Endothelial cell of umbilical vein (primary cell): ENCODE results near the gene COQ3. TPM values are rescaled to one million over a fixed set of nuclear protein-coding genes. Genes with fewer than 3 reads are reported as not detected.

Experiments
- BruUV-seq: library from RNA; stranded (reverse); fragments of 400-500 nt; replicated peaks from 2 replicates; lab custom pipeline; 2021; lab: Mats Ljungman, UMichigan
- CTCF ChIA-PET: fragments of 300-600, 350-600 bp; sonication (Branson Sonifier 250); formaldehyde crosslinking; loops from one replicate; lab custom pipeline; 2021; ENCODE audit warnings: antibody characterized with exemption, inconsistent platforms; lab: Charles Lee
- POLR2A ChIA-PET: fragments of 300-600, 350-600 bp; sonication (Branson Sonifier 250); formaldehyde crosslinking; loops from one replicate; lab custom pipeline; 2021; ENCODE audit warnings: antibody characterized with exemption, inconsistent platforms; lab: Charles Lee
- DNase-seq: peaks from one replicate; pipeline ENCODE4 v3.0.0-alpha.2; 2011; ENCODE audit warnings: low read depth, low spot score
- FAIRE-seq: peaks from 2 replicates; lab custom pipeline; 2011; peaks lifted over from hg19 to GRCh38; lab: Jason Lieb, UNC
- H2AFZ ChIP-seq: 2 replicates; pipeline ENCODE4 v1.6.0; 2012; ENCODE audit warnings: low read depth, low read length, control low read depth, inconsistent platforms
- H3K27ac ChIP-seq: 2 replicates; pipeline ENCODE4 v1.5.1; 2011; ENCODE audit warnings: low read depth, mild to moderate bottlenecking, control low read depth, low read length, moderate library complexity; ENCODE audit not compliant: insufficient read depth
- H3K27me3 ChIP-seq, 2 experiments: 2 replicates each; pipeline versions ENCODE4 v1.6.0 to v1.6.1; 2011; ENCODE audit warnings: low read length in 2 of 2, mixed read lengths in 1 of 2; ENCODE audit not compliant: control insufficient read depth in 2 of 2, insufficient read depth in 2 of 2
- H3K36me3 ChIP-seq, 2 experiments: 2 replicates in 1 of 2; 3 replicates in 1 of 2; pipeline ENCODE4 v1.5.1; 2011; ENCODE audit warnings: low read length in 2 of 2, mild to moderate bottlenecking in 1 of 2, moderate library complexity in 1 of 2; ENCODE audit not compliant: control insufficient read depth in 2 of 2, insufficient read depth in 2 of 2; ENCODE audit errors: extremely low read depth in 1 of 2
- H3K4me1 ChIP-seq: 3 replicates; pipeline ENCODE4 v1.5.1; 2011; ENCODE audit warnings: mild to moderate bottlenecking, low read length; ENCODE audit not compliant: control insufficient read depth, insufficient read depth; ENCODE audit errors: extremely low read depth
- H3K4me2 ChIP-seq: 2 replicates; pipeline ENCODE4 v1.6.1; 2011; ENCODE audit warnings: low read length, control low read depth, mixed read lengths; ENCODE audit not compliant: insufficient read depth
- H3K4me3 ChIP-seq, 3 experiments: fragments of 200-600 bp in 1 of 3; sonication (generic), shearing (Covaris generic) in 1 of 3; replicated peaks in 1 of 3; 2 replicates each; pipeline ENCODE4 v1.5.1; 2011 to 2016; ENCODE audit warnings: control low read depth in 3 of 3, low read length in 3 of 3, mild to moderate bottlenecking in 2 of 3, inconsistent platforms in 1 of 3, low read depth in 1 of 3, moderate library complexity in 1 of 3; ENCODE audit not compliant: insufficient read depth in 1 of 3
- H3K79me2 ChIP-seq: 2 replicates; pipeline ENCODE4 v1.6.0; 2012; ENCODE audit warnings: low read length, inconsistent platforms; ENCODE audit not compliant: control insufficient read depth, insufficient read depth
- H3K9ac ChIP-seq: replicated peaks from 2 replicates; pipeline ENCODE3; 2011; ENCODE audit warnings: low read length, control low read depth; ENCODE audit not compliant: insufficient read depth; ENCODE audit errors: extremely low read depth
- H3K9me1 ChIP-seq: replicated peaks from 3 replicates; pipeline ENCODE4 v1.6.0; 2011; ENCODE audit warnings: mild to moderate bottlenecking, low read length; ENCODE audit not compliant: control insufficient read depth, insufficient read depth; ENCODE audit errors: extremely low read depth
- H3K9me3 ChIP-seq: replicated peaks from 2 replicates; pipeline ENCODE4 v1.5.1; 2012; ENCODE audit warnings: low read length, inconsistent platforms; ENCODE audit not compliant: control insufficient read depth, insufficient read depth
- H4K20me1 ChIP-seq: replicated peaks from 2 replicates; pipeline ENCODE3; 2011; ENCODE audit warnings: mild to moderate bottlenecking, low read length; ENCODE audit not compliant: control insufficient read depth, insufficient read depth; ENCODE audit errors: extremely low read depth
- EZH2 ChIP-seq: IDR thresholded peaks from 2 replicates; pipeline ENCODE4 v1.6.1; 2012; ENCODE audit warnings: borderline replicate concordance, low read depth, mild to moderate bottlenecking, moderate library complexity, low read length, inconsistent platforms; ENCODE audit not compliant: severe bottlenecking
- FOS ChIP-seq: IDR thresholded peaks from 2 replicates; pipeline ENCODE4 v1.6.1; 2011; ENCODE audit warnings: mild to moderate bottlenecking, low read length, moderate library complexity, borderline replicate concordance; ENCODE audit not compliant: insufficient read depth
- GATA2 ChIP-seq: IDR thresholded peaks from 2 replicates; pipeline ENCODE4 v1.7.0; 2011; ENCODE audit warnings: low read depth, mild to moderate bottlenecking, moderate library complexity, mixed read lengths, low read length; ENCODE audit not compliant: insufficient read length, insufficient read depth
- JUN ChIP-seq: IDR thresholded peaks from 2 replicates; pipeline ENCODE4 v1.6.1; 2011; ENCODE audit warnings: borderline replicate concordance, low read depth; ENCODE audit not compliant: insufficient read length, insufficient read depth
- MYC ChIP-seq: IDR thresholded peaks from one replicate; pipeline ENCODE4 v1.6.1; 2011; ENCODE audit warnings: mild to moderate bottlenecking, low read depth, low read length
- POLR2A ChIP-seq: IDR thresholded peaks from 2 replicates; pipeline ENCODE4 v1.6.1; 2012; ENCODE audit warnings: low read depth, mild to moderate bottlenecking, control low read depth, low read length
- POLR2AphosphoS5 ChIP-seq: IDR thresholded peaks from 2 replicates; pipeline ENCODE4 v1.6.1; 2012; ENCODE audit warnings: low read depth, mild to moderate bottlenecking, control low read depth, low read length, moderate library complexity; ENCODE audit not compliant: insufficient read depth
- dilution Hi-C: fragments of 300-500 bp; cut with MboI; formaldehyde crosslinking; loops from one replicate; pipeline ENCODE4 v1.15.0; 2019; ENCODE audit warnings: low sequenced_read_pairs; ENCODE audit not compliant: extremely low pct_ligation_motif_present
- intact Hi-C: fragments of 100-400 bp; cut with micrococcal nuclease; formaldehyde crosslinking; loops from one replicate; pipeline ENCODE4 v1.10.0; 2022
- polyA plus RNA-seq, 4 experiments: library from polyadenylated mRNA; depleted of rRNA in 3 of 4; stranded (reverse) in 3 of 4; unstranded in 1 of 4; fragments of >200 nt; gene quantifications; 2 replicates each; pipeline versions ENCODE4 v1.2.1 to v1.2.3, GENCODE V29; 2011 to 2012; ENCODE audit warnings: missing spikeins in 1 of 4
- total RNA-seq: library from RNA; stranded (reverse); gene quantifications from 2 replicates; pipeline ENCODE4 v1.2.3, GENCODE V29; 2021
- TF ChIP-seq, protein P1 (sequence below): IDR thresholded peaks from 2 replicates; pipeline ENCODE4 v1.6.1; 2011; ENCODE audit not compliant: insufficient read depth, insufficient read length
- TF ChIP-seq, protein P2 (sequence below), 2 donors: IDR thresholded peaks; 1 replicate in 1 of 2; 2 replicates in 1 of 2; pipeline ENCODE4 v1.5.1; 2011; ENCODE audit warnings: low read length in 2 of 2, mild to moderate bottlenecking in 2 of 2, moderate library complexity in 2 of 2, control low read depth in 1 of 2, inconsistent platforms in 1 of 2, low read depth in 1 of 2; ENCODE audit not compliant: insufficient read depth in 1 of 2; ENCODE audit errors: extremely low read depth in 1 of 2

Gene COQ3
- total and polyA plus RNA-seq, 2 donors (not counting 3 experiments of a cell fraction or from before 2014, with no cell fraction given), result 4.0 to 7.5 TPM

DNA sequence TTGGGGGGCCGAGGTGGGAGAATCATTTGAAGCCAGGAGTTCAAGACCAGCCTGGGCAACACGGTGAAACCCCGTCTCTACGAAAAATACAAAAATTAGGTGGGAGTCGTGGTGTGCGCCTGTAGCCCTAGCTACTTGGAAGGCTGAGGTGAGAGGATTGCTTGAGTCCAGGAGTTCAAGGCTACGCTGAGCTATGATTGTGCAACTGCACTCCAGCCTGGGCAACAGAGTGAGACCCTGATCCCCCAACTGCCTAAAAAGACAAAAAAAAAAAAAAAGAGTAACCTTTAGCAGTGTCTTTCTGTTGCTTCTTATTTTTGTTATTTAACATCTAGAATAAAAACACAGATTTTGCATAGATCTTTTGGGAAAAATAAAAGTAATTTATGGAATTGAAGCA lies 13.1 kb upstream of the COQ3 start:
- no TSS peak for BruUV-seq
- H3K27ac ChIP-seq, result no peak overlapping the region
- no peaks in the 10 kb centered on the region for H3K9me3 ChIP-seq
- dilution Hi-C loops (no loop called here), intact Hi-C loops (no loop called here)
- no peaks in the 10 kb centered on the region for H3K9me1 ChIP-seq
- TF ChIP-seq EZH2 (no peak), FOS (no peak), POLR2A (no peak), JUN (no peak), MYC (no peak), POLR2AphosphoS5 (no peak), GATA2 (no peak)
- TF ChIP-seq, protein P1, sequence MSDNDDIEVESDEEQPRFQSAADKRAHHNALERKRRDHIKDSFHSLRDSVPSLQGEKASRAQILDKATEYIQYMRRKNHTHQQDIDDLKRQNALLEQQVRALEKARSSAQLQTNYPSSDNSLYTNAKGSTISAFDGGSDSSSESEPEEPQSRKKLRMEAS, result no peak
- TF ChIP-seq, protein P2, sequence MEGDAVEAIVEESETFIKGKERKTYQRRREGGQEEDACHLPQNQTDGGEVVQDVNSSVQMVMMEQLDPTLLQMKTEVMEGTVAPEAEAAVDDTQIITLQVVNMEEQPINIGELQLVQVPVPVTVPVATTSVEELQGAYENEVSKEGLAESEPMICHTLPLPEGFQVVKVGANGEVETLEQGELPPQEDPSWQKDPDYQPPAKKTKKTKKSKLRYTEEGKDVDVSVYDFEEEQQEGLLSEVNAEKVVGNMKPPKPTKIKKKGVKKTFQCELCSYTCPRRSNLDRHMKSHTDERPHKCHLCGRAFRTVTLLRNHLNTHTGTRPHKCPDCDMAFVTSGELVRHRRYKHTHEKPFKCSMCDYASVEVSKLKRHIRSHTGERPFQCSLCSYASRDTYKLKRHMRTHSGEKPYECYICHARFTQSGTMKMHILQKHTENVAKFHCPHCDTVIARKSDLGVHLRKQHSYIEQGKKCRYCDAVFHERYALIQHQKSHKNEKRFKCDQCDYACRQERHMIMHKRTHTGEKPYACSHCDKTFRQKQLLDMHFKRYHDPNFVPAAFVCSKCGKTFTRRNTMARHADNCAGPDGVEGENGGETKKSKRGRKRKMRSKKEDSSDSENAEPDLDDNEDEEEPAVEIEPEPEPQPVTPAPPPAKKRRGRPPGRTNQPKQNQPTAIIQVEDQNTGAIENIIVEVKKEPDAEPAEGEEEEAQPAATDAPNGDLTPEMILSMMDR (IDR thresholded peaks at IDR 0.05; ENCODE audit: extremely low read depth in 1 of 2, insufficient read depth in 1 of 2, low read depth in 1 of 2, low read length in 2 of 2), result no peak
- H3K4me1 ChIP-seq, result no peaks in the 10 kb centered on the region
- no peak overlapping the region for H3K4me2 ChIP-seq
- DNase-seq (no peak), FAIRE-seq (no peak)
- ChIA-PET CTCF (interaction anchor here (0.9 kb wide), 1 partner anchor 12 kb away, joined by 3 read pairs; no protein-coding TSS in a partner anchor), POLR2A (no interaction called here)
- H3K4me3 ChIP-seq, result no peak overlapping the region
- H3K36me3 ChIP-seq, result peaks cover 12 to 47% of the 10 kb centered on the region in 2 experiments
- H3K79me2 ChIP-seq, result peaks cover 13% of the 10 kb centered on the region
- H2AFZ ChIP-seq, result no peak overlapping the region
- H3K27me3 ChIP-seq, result no peaks in the 10 kb centered on the region
- H3K9ac ChIP-seq, result no peak overlapping the region
- no peaks in the 10 kb centered on the region for H4K20me1 ChIP-seq
